Measurements from ENCODE around the gene DUXA. TPM values are rescaled to one million over a fixed set of nuclear protein-coding genes. Genes with fewer than 3 reads are reported as not detected.
"Not testable (repeated sequence)": the region's sequence is repeated elsewhere in the genome, so short reads cannot be mapped to it uniquely, and the experiment has no call there.

DUXA gene
- total RNA-seq, 3 donors from 2014 or later (not counting 1 experiment from before 2014, with no cell fraction given) = not detected

GRCh38 chr19:57152921-57153320, 14.4 kb downstream of the DUXA start:
- Histone ChIP-seq H3K4me1 (ENCODE audit: control insufficient read depth, insufficient read depth, low read length) (no peaks in the 10 kb centered on the region), H3K36me3 (ENCODE audit: control insufficient read depth, insufficient read depth, low read length) (no peaks in the 10 kb centered on the region), H3K27ac (ENCODE audit: low read length) (no peak overlapping the region), H3K9me3 (ENCODE audit: control insufficient read depth, insufficient read depth, low read length) (peaks cover 3% of the 10 kb centered on the region), H3K27me3 (ENCODE audit: control insufficient read depth, insufficient read depth, low read length) (no peaks in the 10 kb centered on the region), H3K4me3 (ENCODE audit: low read length) (no peak overlapping the region)
- no peak overlapping the region for H3K27ac Mint-ChIP-seq
- no peak for TF ChIP-seq CTCF (IDR thresholded peaks at IDR 0.05)
- no peaks in the 10 kb centered on the region for H3K27me3 Mint-ChIP-seq (ENCODE audit: low read depth in 2 of 2)
- intact Hi-C loops (cut with micrococcal nuclease) = no loop called here
- 92% methylated on average over 4 of the region's 5 CpGs for WGBS (ENCODE audit: insufficient coverage)
- H3K36me3 Mint-ChIP-seq = peaks cover 6% of the 10 kb centered on the region
- H3K9me3 Mint-ChIP-seq = peaks cover 2 to 5% of the 10 kb centered on the region in 2 donors
- H3K4me1 Mint-ChIP-seq = no peaks in the 10 kb centered on the region
- DNase-seq = no peak
- ATAC-seq = no peak
- H3K4me3 Mint-ChIP-seq = no peak overlapping the region

DNA sequence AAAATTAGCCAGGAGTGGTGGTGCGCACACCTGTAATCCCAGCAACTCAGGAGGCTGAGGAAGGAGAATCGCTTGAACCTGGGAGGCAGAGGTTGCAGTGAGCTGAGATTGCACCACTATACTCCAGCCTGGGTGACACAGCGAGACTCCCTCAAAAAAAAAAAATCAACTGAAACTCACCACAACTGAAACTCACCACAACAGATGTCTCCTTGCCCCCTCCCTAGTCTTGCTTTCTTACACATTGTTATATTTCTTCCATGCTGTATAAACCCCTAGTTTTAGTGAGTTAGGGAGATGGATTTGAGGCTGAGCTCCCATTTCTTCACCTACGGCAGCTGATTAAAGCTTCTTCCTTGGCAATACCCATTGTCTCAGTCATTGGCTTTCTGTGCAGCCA, 25.6 kb downstream of the DUXA start:
- H3K4me3 ChIP-seq (ENCODE audit: low read length) = no peak overlapping the region
- no peaks in the 10 kb centered on the region for H3K36me3 Mint-ChIP-seq
- DNase-seq (no peak), ATAC-seq (no peak)
- H3K9me3 Mint-ChIP-seq = peaks cover 7 to 8% of the 10 kb centered on the region in 2 donors
- WGBS (ENCODE audit: insufficient coverage) = 89% methylated on average over 4 of the region's 4 CpGs
- H3K27ac ChIP-seq (ENCODE audit: low read length) = no peak overlapping the region
- H3K9me3 ChIP-seq (ENCODE audit: control insufficient read depth, insufficient read depth, low read length) = peaks cover 12% of the 10 kb centered on the region
- H3K4me1 ChIP-seq (ENCODE audit: control insufficient read depth, insufficient read depth, low read length) = no peaks in the 10 kb centered on the region
- no peak overlapping the region for H3K27ac Mint-ChIP-seq
- H3K36me3 ChIP-seq (ENCODE audit: control insufficient read depth, insufficient read depth, low read length) = no peaks in the 10 kb centered on the region
- no peaks in the 10 kb centered on the region for H3K4me1 Mint-ChIP-seq
- intact Hi-C loops (cut with micrococcal nuclease) = no loop called here
- no peak overlapping the region for H3K4me3 Mint-ChIP-seq
- H3K27me3 ChIP-seq (ENCODE audit: control insufficient read depth, insufficient read depth, low read length) = no peaks in the 10 kb centered on the region
- no peaks in the 10 kb centered on the region for H3K27me3 Mint-ChIP-seq (ENCODE audit: low read depth in 2 of 2)
- no peak for TF ChIP-seq CTCF (IDR thresholded peaks at IDR 0.05)

- H3K4me3 ChIP-seq (ENCODE audit: low read length) = no peak overlapping the region
- no peaks in the 10 kb centered on the region for H3K4me1 ChIP-seq (ENCODE audit: control insufficient read depth, insufficient read depth, low read length)
- no peak for DNase-seq
- Mint-ChIP-seq H3K4me3 (no peak overlapping the region), H3K27ac (no peak overlapping the region), H3K4me1 (no peaks in the 10 kb centered on the region), H3K36me3 (peaks cover 6% of the 10 kb centered on the region), H3K9me3 (peaks cover 5 to 8% of the 10 kb centered on the region in 2 donors), H3K27me3 (ENCODE audit: low read depth in 2 of 2) (no peaks in the 10 kb centered on the region)
- H3K27ac ChIP-seq (ENCODE audit: low read length) = no peak overlapping the region
- H3K27me3 ChIP-seq (ENCODE audit: control insufficient read depth, insufficient read depth, low read length) = no peaks in the 10 kb centered on the region
- no peak for ATAC-seq
- TF ChIP-seq CTCF (IDR thresholded peaks at IDR 0.05) = no peak
- intact Hi-C loops (cut with micrococcal nuclease) = no loop called here
- peaks cover 15% of the 10 kb centered on the region for H3K9me3 ChIP-seq (ENCODE audit: control insufficient read depth, insufficient read depth, low read length)
- WGBS (ENCODE audit: insufficient coverage) = 82% methylated on average over 6 of the region's 6 CpGs
- H3K36me3 ChIP-seq (ENCODE audit: control insufficient read depth, insufficient read depth, low read length) = no peaks in the 10 kb centered on the region
Measured at GRCh38 chr19:57135797-57136196, 31.5 kb downstream of the DUXA start.

DNA sequence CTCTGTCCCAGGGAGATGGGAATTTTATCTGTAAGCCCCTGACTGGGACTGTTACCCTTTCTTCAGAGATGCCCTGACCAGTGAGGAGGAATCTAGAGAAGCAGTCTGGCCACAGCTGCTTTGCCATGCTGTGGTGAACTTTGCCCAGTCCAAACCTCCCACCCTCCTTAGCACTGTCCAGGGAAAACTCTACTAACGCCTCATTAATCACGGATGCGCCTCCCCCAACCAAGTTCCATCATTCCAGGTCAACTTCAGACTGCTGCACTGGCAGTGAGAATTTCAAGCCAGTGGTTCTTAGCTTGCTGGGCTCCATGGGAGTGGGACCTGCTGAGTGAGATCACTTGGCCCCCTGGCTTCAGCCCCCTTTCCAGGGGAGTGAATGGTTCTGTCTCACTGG, 39.9 kb downstream of the DUXA start:
- H3K27me3 ChIP-seq (ENCODE audit: control insufficient read depth, insufficient read depth, low read length); ATAC-seq; H3K36me3 ChIP-seq (ENCODE audit: control insufficient read depth, insufficient read depth, low read length); H3K9me3 ChIP-seq (ENCODE audit: control insufficient read depth, insufficient read depth, low read length); H3K9me3 Mint-ChIP-seq; H3K4me1 Mint-ChIP-seq; intact Hi-C loops (cut with micrococcal nuclease); H3K36me3 Mint-ChIP-seq; H3K4me1 ChIP-seq (ENCODE audit: control insufficient read depth, insufficient read depth, low read length); H3K4me3 Mint-ChIP-seq; H3K27ac ChIP-seq (ENCODE audit: low read length); H3K27ac Mint-ChIP-seq; DNase-seq; H3K4me3 ChIP-seq (ENCODE audit: low read length); H3K27me3 Mint-ChIP-seq (ENCODE audit: low read depth in 2 of 2): not testable (repeated sequence)
- WGBS (ENCODE audit: insufficient coverage) = 84% methylated on average over 3 of the region's 3 CpGs

Measured in natural killer cell (primary cell).